T-helper 17 cell (primary cell): ENCODE measurements around the gene VGLL4. TPM values are rescaled to one million over a fixed set of nuclear protein-coding genes. Genes with fewer than 3 reads are reported as not detected.
"Not testable (repeated sequence)": the region's sequence is repeated elsewhere in the genome, so short reads cannot be mapped to it uniquely, and the experiment has no call there.

ENCODE experiments used
- ATAC-seq: fragments of 150-1000 bp; cut with Tn5 transposase; 2 replicates; pipeline ENCODE4 v1.10.0; 2021; ENCODE audit warnings: mild to moderate bottlenecking, moderate library complexity
- DNase-seq, 3 donors: peaks; one replicate each; pipeline versions ENCODE4 v3.0.0 to v3.0.0-alpha.2; 2020 to 2021
- H3K9me3 ChIP-seq: one replicate; pipeline ENCODE4 v1.7.0; 2013; ENCODE audit warnings: low read length, mild to moderate bottlenecking; ENCODE audit not compliant: control insufficient read depth, poor library complexity, severe bottlenecking
- H3K27ac Mint-ChIP-seq: one replicate; pipeline ENCODE4 v1.8.0; 2022; ENCODE audit warnings: mild to moderate bottlenecking, moderate library complexity, mixed read lengths
- H3K27me3 Mint-ChIP-seq: one replicate; pipeline ENCODE4 v1.8.0; 2022; ENCODE audit warnings: mixed read lengths
- H3K36me3 Mint-ChIP-seq: one replicate; pipeline ENCODE4 v1.8.0; 2022; ENCODE audit warnings: low read depth, mixed read lengths
- H3K4me1 Mint-ChIP-seq: one replicate; pipeline ENCODE4 v1.8.0; 2022; ENCODE audit warnings: mild to moderate bottlenecking, mixed read lengths
- H3K4me3 Mint-ChIP-seq: one replicate; pipeline ENCODE4 v1.8.0; 2022; ENCODE audit warnings: mild to moderate bottlenecking, moderate library complexity, mixed read lengths
- total RNA-seq, 4 donors: library from RNA in 2 of 4; stranded (reverse) in 2 of 4; gene quantifications; one replicate each; pipeline ENCODE4 v1.2.3 and lab custom pipeline; 2022 to 2026

The VGLL4 gene
- total RNA-seq, 2 donors from 2014 or later, result 18.7 to 20.2 TPM

- H3K4me1 Mint-ChIP-seq, result peaks cover 22% of the 10 kb centered on the region
- ATAC-seq (no peak), DNase-seq (no peak)
- H3K27me3 Mint-ChIP-seq, result no peaks in the 10 kb centered on the region
- H3K9me3 ChIP-seq, result no peaks in the 10 kb centered on the region
- no peak overlapping the region for H3K27ac Mint-ChIP-seq
- H3K4me3 Mint-ChIP-seq, result no peak overlapping the region
- H3K36me3 Mint-ChIP-seq, result peaks cover 3% of the 10 kb centered on the region
These were observed 68.0 kb downstream of the VGLL4 start for GRCh38 chr3:11575677-11576076.

GRCh38 chr3:11574981-11575669, 68.6 kb downstream of the VGLL4 start:
- Mint-ChIP-seq H3K27ac (no peak overlapping the region), H3K36me3 (peaks cover 3% of the 10 kb centered on the region), H3K4me1 (peaks cover 23% of the 10 kb centered on the region), H3K4me3 (no peak overlapping the region), H3K27me3 (no peaks in the 10 kb centered on the region)
- no peaks in the 10 kb centered on the region for H3K9me3 ChIP-seq
- DNase-seq, result no peak
- no peak for ATAC-seq

GRCh38 chr3:11572660-11573059, 71.1 kb downstream of the VGLL4 start:
- Mint-ChIP-seq H3K27ac (peak overlapping the region; percentile 69), H3K4me1 (peaks cover 18% of the 10 kb centered on the region)
- not testable (repeated sequence) for H3K4me3 Mint-ChIP-seq, H3K27me3 Mint-ChIP-seq, H3K9me3 ChIP-seq, ATAC-seq, H3K36me3 Mint-ChIP-seq, DNase-seq

GRCh38 chr3:11570789-11571495, 72.8 kb downstream of the VGLL4 start:
- ATAC-seq (no peak), DNase-seq (no peak)
- peak overlapping the region; percentile 74 for H3K27ac Mint-ChIP-seq
- peaks cover 5% of the 10 kb centered on the region for H3K36me3 Mint-ChIP-seq
- H3K4me3 Mint-ChIP-seq, result no peak overlapping the region
- H3K9me3 ChIP-seq, result no peaks in the 10 kb centered on the region
- H3K27me3 Mint-ChIP-seq, result no peaks in the 10 kb centered on the region
- H3K4me1 Mint-ChIP-seq, result peaks cover 17% of the 10 kb centered on the region

GRCh38 chr3:11570251-11570650, 73.5 kb downstream of the VGLL4 start:
- Mint-ChIP-seq H3K4me1 (peaks cover 15% of the 10 kb centered on the region), H3K27ac (peak overlapping the region; percentile 74), H3K27me3 (no peaks in the 10 kb centered on the region), H3K36me3 (peaks cover 5% of the 10 kb centered on the region), H3K4me3 (no peak overlapping the region)
- DNase-seq (no peak), ATAC-seq (no peak)
- no peaks in the 10 kb centered on the region for H3K9me3 ChIP-seq

GRCh38 chr3:11569156-11569741, 74.5 kb downstream of the VGLL4 start:
- Mint-ChIP-seq H3K27ac (peak overlapping the region; percentile 91), H3K36me3 (peaks cover 5% of the 10 kb centered on the region)

GRCh38 chr3:11568503-11569155, 75.1 kb downstream of the VGLL4 start:
- Mint-ChIP-seq H3K27ac (peak overlapping the region; percentile 91), H3K27me3 (no peaks in the 10 kb centered on the region), H3K4me3 (no peak overlapping the region), H3K36me3 (peaks cover 4% of the 10 kb centered on the region), H3K4me1 (peaks cover 15% of the 10 kb centered on the region)
- DNase-seq, result no peak
- ATAC-seq, result no peak
- H3K9me3 ChIP-seq, result no peaks in the 10 kb centered on the region

More at GRCh38 chr3:11569156-11569741, 74.5 kb downstream of the VGLL4 start:
- ATAC-seq, result no peak
- DNase-seq, result no peak
- peak overlapping the region; percentile 58 for H3K4me3 Mint-ChIP-seq
- H3K9me3 ChIP-seq, result no peaks in the 10 kb centered on the region
- H3K27me3 Mint-ChIP-seq, result no peaks in the 10 kb centered on the region
- peaks cover 15% of the 10 kb centered on the region for H3K4me1 Mint-ChIP-seq

GRCh38 chr3:11567516-11568467, 75.9 kb downstream of the VGLL4 start:
- no peaks in the 10 kb centered on the region for H3K9me3 ChIP-seq
- Mint-ChIP-seq H3K27me3 (no peaks in the 10 kb centered on the region), H3K36me3 (peaks cover 2% of the 10 kb centered on the region), H3K27ac (no peak overlapping the region), H3K4me3 (no peak overlapping the region), H3K4me1 (peaks cover 14% of the 10 kb centered on the region)
- DNase-seq (no peak), ATAC-seq (no peak)

GRCh38 chr3:11566916-11567315, 76.8 kb downstream of the VGLL4 start:
- Mint-ChIP-seq H3K4me3 (no peak overlapping the region), H3K27ac (peak overlapping the region; percentile 67)

GRCh38 chr3:11566478-11566877, 77.2 kb downstream of the VGLL4 start:
- no peak overlapping the region for H3K4me3 Mint-ChIP-seq
- no peaks in the 10 kb centered on the region for H3K27me3 Mint-ChIP-seq
- no peak for ATAC-seq
- peak overlapping the region; percentile 67 for H3K27ac Mint-ChIP-seq
- H3K36me3 Mint-ChIP-seq, result peaks cover 2% of the 10 kb centered on the region
- no peak for DNase-seq
- peaks cover 11% of the 10 kb centered on the region for H3K4me1 Mint-ChIP-seq
- H3K9me3 ChIP-seq, result no peaks in the 10 kb centered on the region

More at GRCh38 chr3:11566916-11567315, 76.8 kb downstream of the VGLL4 start:
- ATAC-seq (no peak), DNase-seq (no peak)
- no peaks in the 10 kb centered on the region for H3K27me3 Mint-ChIP-seq
- no peaks in the 10 kb centered on the region for H3K9me3 ChIP-seq
- peaks cover 2% of the 10 kb centered on the region for H3K36me3 Mint-ChIP-seq
- H3K4me1 Mint-ChIP-seq, result peaks cover 11% of the 10 kb centered on the region

GRCh38 chr3:11565932-11566331, 77.8 kb downstream of the VGLL4 start:
- Mint-ChIP-seq H3K27me3 (no peaks in the 10 kb centered on the region), H3K4me3 (no peak overlapping the region), H3K27ac (no peak overlapping the region), H3K4me1 (peaks cover 12% of the 10 kb centered on the region), H3K36me3 (peaks cover 2% of the 10 kb centered on the region)
- DNase-seq (no peak), ATAC-seq (no peak)
- no peaks in the 10 kb centered on the region for H3K9me3 ChIP-seq

- no peak for DNase-seq
These were observed 78.2 kb downstream of the VGLL4 start for GRCh38 chr3:11565492-11565891.

More at GRCh38 chr3:11565492-11565891, 78.2 kb downstream of the VGLL4 start:
- peaks cover 10% of the 10 kb centered on the region for H3K4me1 Mint-ChIP-seq
- no peak for ATAC-seq
- no peak overlapping the region for H3K27ac Mint-ChIP-seq
- H3K36me3 Mint-ChIP-seq, result peaks cover 2% of the 10 kb centered on the region
- no peaks in the 10 kb centered on the region for H3K9me3 ChIP-seq
- H3K4me3 Mint-ChIP-seq, result no peak overlapping the region
- no peaks in the 10 kb centered on the region for H3K27me3 Mint-ChIP-seq
